OCI-LY1 (cell line): ENCODE data around the gene KRT32.

Experiments used
- H2AFZ ChIP-seq: fragments of 200-600 bp; sonication (generic), shearing (Covaris generic); 2 replicates; pipeline ENCODE4 v1.6.0; 2014; ENCODE audit warnings: antibody characterized with exemption, mild to moderate bottlenecking, low read length
- H3F3A ChIP-seq: fragments of 200-600 bp; sonication (generic), shearing (Covaris generic); 2 replicates; pipeline ENCODE4 v1.6.0; 2014; ENCODE audit warnings: mild to moderate bottlenecking, antibody characterized with exemption, low read length, moderate library complexity; ENCODE audit not compliant: insufficient read depth
- H3K27ac ChIP-seq: fragments of 200-600 bp; sonication (generic); 2 replicates; pipeline ENCODE4 v1.5.1; 2014; ENCODE audit warnings: low read length, mixed run types, mild to moderate bottlenecking, low read depth; ENCODE audit not compliant: poor library complexity, severe bottlenecking
- H3K27me3 ChIP-seq: fragments of 200-600 bp; sonication (generic); 2 replicates; pipeline ENCODE4 v1.6.0; 2014; ENCODE audit warnings: antibody characterized with exemption, mild to moderate bottlenecking, low read length, moderate library complexity; ENCODE audit not compliant: insufficient read depth
- H3K36me3 ChIP-seq: fragments of 200-600 bp; sonication (generic); 2 replicates; pipeline ENCODE4 v1.6.1; 2014; ENCODE audit warnings: mild to moderate bottlenecking, antibody characterized with exemption, low read length, moderate library complexity, mixed read lengths; ENCODE audit not compliant: insufficient read depth
- H3K4me1 ChIP-seq: fragments of 200-600 bp; sonication (generic); 2 replicates; pipeline ENCODE4 v1.5.1; 2014; ENCODE audit warnings: mild to moderate bottlenecking, low read length, moderate library complexity; ENCODE audit not compliant: insufficient read depth, severe bottlenecking
- H3K4me2 ChIP-seq: fragments of 200-600 bp; sonication (generic), shearing (Covaris generic); 2 replicates; pipeline ENCODE4 v1.6.1; 2014; ENCODE audit warnings: low read length
- H3K4me3 ChIP-seq: fragments of 200-600 bp; sonication (generic); 2 replicates; pipeline ENCODE4 v1.5.1; 2014; ENCODE audit warnings: low read length, low read depth, mild to moderate bottlenecking, mixed read lengths; ENCODE audit not compliant: poor library complexity, severe bottlenecking
- H3K79me2 ChIP-seq: fragments of 200-600 bp; shearing (Covaris generic); 2 replicates; pipeline ENCODE4 v1.6.1; 2016; ENCODE audit warnings: mixed run types, low read length, mixed read lengths; ENCODE audit not compliant: insufficient read depth
- H3K9ac ChIP-seq: fragments of 200-600 bp; sonication (generic), shearing (Covaris generic); 2 replicates; pipeline ENCODE4 v1.6.1; 2014; ENCODE audit warnings: mild to moderate bottlenecking, low read length, mixed read lengths
- H3K9me2 ChIP-seq: fragments of 200-600 bp; sonication (generic), shearing (Covaris generic); 2 replicates; pipeline ENCODE4 v1.6.1; 2014; ENCODE audit warnings: low read depth, mild to moderate bottlenecking, low read length, mixed read lengths
- H3K9me3 ChIP-seq: fragments of 200-600 bp; shearing (Covaris generic); 2 replicates; pipeline ENCODE4 v1.6.1; 2014; ENCODE audit warnings: low read length, mixed read lengths
- H4K20me1 ChIP-seq: fragments of 200-600 bp; sonication (generic), shearing (Covaris generic); 2 replicates; pipeline ENCODE4 v1.6.0; 2016; ENCODE audit warnings: mild to moderate bottlenecking, low read length; ENCODE audit not compliant: insufficient read depth
- CTCF ChIP-seq: fragments of 200-600 bp; sonication (generic), shearing (Covaris generic); IDR thresholded peaks from 2 replicates; pipeline ENCODE4 v1.5.1; 2017; ENCODE audit warnings: mild to moderate bottlenecking, antibody characterized with exemption, low read length, moderate library complexity, mixed read lengths
- EZH2 ChIP-seq: fragments of 200-600 bp; sonication (generic), shearing (Covaris generic); IDR thresholded peaks from 2 replicates; pipeline ENCODE4 v1.8.0; 2017; ENCODE audit warnings: borderline replicate concordance, mixed run types, mild to moderate bottlenecking, antibody characterized with exemption, low read length, moderate library complexity, mixed read lengths

KRT32 gene

GRCh38 chr17:41466988-41467387 lies at the start of gene KRT32:
KRT32 (minus strand) TSS chr17:41467386; CDS start chr17:41467325, 61 bp downstream.
- Histone ChIP-seq H3K27me3 (no peaks in the 10 kb centered on the region; the same call in 1 of the 2 replicates), H3K9me3 (no peaks in the 10 kb centered on the region), H3K9me2 (no peaks in the 10 kb centered on the region), H3F3A (no peaks in the 10 kb centered on the region), H3K4me3 (no peak within 1 kb of the TSS), H3K4me2 (no peak within 1 kb of the TSS), H3K4me1 (no peaks in the 10 kb centered on the region), H3K36me3 (no peaks in the 10 kb centered on the region), H3K9ac (no peak within 1 kb of the TSS), H3K27ac (no peak within 1 kb of the TSS), H4K20me1 (no peaks in the 10 kb centered on the region), H3K79me2 (no peaks in the 10 kb centered on the region), H2AFZ (no peak within 1 kb of the TSS)
- TF ChIP-seq CTCF (no peak), EZH2 (no peak)

GRCh38 chr17:41516830-41517283 lies 49.7 kb upstream of the KRT32 start:
- H3K27me3 ChIP-seq = no peaks in the 10 kb centered on the region
- H3K9ac ChIP-seq = no peak overlapping the region
- H3K36me3 ChIP-seq = no peaks in the 10 kb centered on the region
- no peaks in the 10 kb centered on the region for H3K4me1 ChIP-seq
- H3K27ac ChIP-seq = no peak overlapping the region
- H3K79me2 ChIP-seq = no peaks in the 10 kb centered on the region
- H3F3A ChIP-seq = no peaks in the 10 kb centered on the region
- H4K20me1 ChIP-seq = no peaks in the 10 kb centered on the region
- H3K9me2 ChIP-seq = no peaks in the 10 kb centered on the region
- H2AFZ ChIP-seq = no peak overlapping the region
- no peak overlapping the region for H3K4me3 ChIP-seq
- H3K4me2 ChIP-seq = no peak overlapping the region
- no peak for TF ChIP-seq EZH2
- TF ChIP-seq CTCF = no peak
- H3K9me3 ChIP-seq = no peaks in the 10 kb centered on the region

GRCh38 chr17:41516147-41516829 lies 49.1 kb upstream of the KRT32 start:
- H3K9ac ChIP-seq = no peak overlapping the region
- no peaks in the 10 kb centered on the region for H3K9me2 ChIP-seq
- H3K4me3 ChIP-seq = no peak overlapping the region
- H2AFZ ChIP-seq = no peak overlapping the region
- no peaks in the 10 kb centered on the region for H3K4me1 ChIP-seq
- no peak overlapping the region for H3K27ac ChIP-seq
- H3K9me3 ChIP-seq = no peaks in the 10 kb centered on the region
- H3K36me3 ChIP-seq = no peaks in the 10 kb centered on the region
- H4K20me1 ChIP-seq = no peaks in the 10 kb centered on the region
- no peaks in the 10 kb centered on the region for H3K27me3 ChIP-seq
- no peaks in the 10 kb centered on the region for H3K79me2 ChIP-seq
- H3F3A ChIP-seq = no peaks in the 10 kb centered on the region
- TF ChIP-seq CTCF = no peak
- no peak for TF ChIP-seq EZH2
- no peak overlapping the region for H3K4me2 ChIP-seq
